Liver (tissue), 3 donors: ENCODE results near the gene TKTL2.

Source experiments
- ATF3 ChIP-seq: IDR thresholded peaks from 2 replicates; pipeline ENCODE4 v1.6.1; 2016; ENCODE audit warnings: antibody characterized with exemption
- CTCF ChIP-seq: fragments of 150-350 bp; IDR thresholded peaks from 2 replicates; pipeline ENCODE4 v1.5.1; 2017; ENCODE audit warnings: improper control_type of control experiment, low read depth, low read length; ENCODE audit not compliant: missing input control
- EGR1 ChIP-seq, 2 donors: IDR thresholded peaks; 2 replicates each; pipeline ENCODE4 v1.6.1; 2016 to 2018; ENCODE audit warnings: antibody characterized with exemption in 2 of 2, low read depth in 2 of 2
- FOXA2 ChIP-seq: IDR thresholded peaks from 2 replicates; pipeline ENCODE4 v1.6.1; 2016; ENCODE audit warnings: antibody characterized with exemption
- GABPA ChIP-seq, 2 donors: IDR thresholded peaks in 1 of 2; conservative IDR thresholded peaks in 1 of 2; 2 replicates each; pipeline ENCODE4 v1.6.1; 2016; ENCODE audit warnings: antibody characterized with exemption in 2 of 2, mild to moderate bottlenecking in 1 of 2, moderate library complexity in 1 of 2
- HNF4A ChIP-seq, 2 donors: conservative IDR thresholded peaks; 2 replicates each; pipeline ENCODE4 v1.6.1; 2016; ENCODE audit warnings: antibody characterized with exemption in 2 of 2, mild to moderate bottlenecking in 2 of 2
- MAX ChIP-seq: IDR thresholded peaks from 2 replicates; pipeline ENCODE4 v1.6.1; 2016; ENCODE audit warnings: antibody characterized with exemption
- RAD21 ChIP-seq, 2 donors: IDR thresholded peaks; 2 replicates each; pipeline ENCODE4 v1.6.1; 2016; ENCODE audit warnings: antibody characterized with exemption in 2 of 2, mild to moderate bottlenecking in 2 of 2
- REST ChIP-seq: IDR thresholded peaks from 2 replicates; pipeline ENCODE4 v1.6.1; 2016; ENCODE audit warnings: antibody characterized with exemption, mild to moderate bottlenecking
- RXRA ChIP-seq, 2 donors: IDR thresholded peaks; 2 replicates each; pipeline ENCODE4 v1.6.1; 2017 to 2018; ENCODE audit warnings: antibody characterized with exemption in 2 of 2, mild to moderate bottlenecking in 1 of 2
- SP1 ChIP-seq: IDR thresholded peaks from 2 replicates; pipeline ENCODE4 v1.6.1; 2018; ENCODE audit warnings: antibody characterized with exemption, mild to moderate bottlenecking
- TAF1 ChIP-seq: conservative IDR thresholded peaks from 2 replicates; pipeline ENCODE4 v1.6.1; 2016; ENCODE audit warnings: antibody characterized with exemption, mild to moderate bottlenecking
- YY1 ChIP-seq: IDR thresholded peaks from 2 replicates; pipeline ENCODE4 v1.6.1; 2016; ENCODE audit warnings: antibody characterized with exemption, mild to moderate bottlenecking
- donor health status: healthy.
- donor health status: healthy.

- TF ChIP-seq ATF3 (no peak), CTCF (no peak), RAD21 (IDR thresholded peaks at IDR 0.05) (no peak), GABPA (IDR thresholded peaks at IDR 0.05 in 1 of 2, conservative IDR thresholded peaks at IDR 0.05 in 1 of 2) (no peak), REST (no peak), TAF1 (no peak), YY1 (no peak), FOXA2 (no peak), MAX (no peak), SP1 (no peak), RXRA (IDR thresholded peaks at IDR 0.05) (no peak), HNF4A (conservative IDR thresholded peaks at IDR 0.05) (no peak), EGR1 (IDR thresholded peaks at IDR 0.05; ENCODE audit: low read depth in 2 of 2) (no peak)
These were observed 20.2 kb upstream of the TKTL2 start for GRCh38 chr4:163493643-163494359.
